HepG2 (cell line): ENCODE results near the gene NRSN2. TPM values are rescaled to one million over a fixed set of nuclear protein-coding genes. Genes with fewer than 3 reads are reported as not detected.

Source experiments
- DNMT3B ChIP-seq: conservative IDR thresholded peaks from 2 replicates; pipeline ENCODE4 v1.6.1; 2016; ENCODE audit warnings: missing biosample characterization, control low read depth
- ETV6 ChIP-seq: sonication (generic); formaldehyde crosslinking; conservative IDR thresholded peaks from 2 replicates; pipeline ENCODE4 v1.4.0; 2020; ENCODE audit warnings: missing genetic modification reagents
- NAIF1 ChIP-seq: sonication (generic); formaldehyde crosslinking; IDR thresholded peaks from 2 replicates; pipeline ENCODE4 v1.5.0; 2020; ENCODE audit warnings: mild to moderate bottlenecking, missing genetic modification reagents, borderline replicate concordance
- SIN3A ChIP-seq: IDR thresholded peaks from 2 replicates; pipeline ENCODE4 v1.6.1; 2011; ENCODE audit warnings: low read depth, mild to moderate bottlenecking, control low read depth, low read length, borderline replicate concordance
- SSRP1 ChIP-seq: IDR thresholded peaks from 2 replicates; pipeline ENCODE4 v1.6.1; 2016; ENCODE audit warnings: control low read depth
- THAP11 ChIP-seq: IDR thresholded peaks from 2 replicates; pipeline ENCODE4 v1.6.1; 2016; ENCODE audit warnings: missing biosample characterization, missing genetic modification reagents
- ZNF101 ChIP-seq: sonication (generic); formaldehyde crosslinking; IDR thresholded peaks from 2 replicates; pipeline ENCODE4 v1.4.0; 2020; ENCODE audit warnings: mild to moderate bottlenecking, low read depth, missing genetic modification reagents, borderline replicate concordance
- ZNF124 ChIP-seq: sonication (generic); formaldehyde crosslinking; IDR thresholded peaks from 2 replicates; pipeline ENCODE4 v1.4.0; 2020; ENCODE audit warnings: missing genetic modification reagents
- ZNF3 ChIP-seq: IDR thresholded peaks from 2 replicates; pipeline ENCODE4 v1.7.0; 2017; ENCODE audit warnings: inconsistent platforms
- ZNF460 ChIP-seq: sonication (generic); formaldehyde crosslinking; IDR thresholded peaks from 2 replicates; pipeline ENCODE4 v1.5.1; 2020; ENCODE audit warnings: missing genetic modification reagents, mild to moderate bottlenecking, borderline replicate concordance
- ZNF552 ChIP-seq: sonication (generic); formaldehyde crosslinking; IDR thresholded peaks from 2 replicates; pipeline ENCODE4 v1.9.0; 2022; ENCODE audit warnings: missing genetic modification reagents, mild to moderate bottlenecking, borderline replicate concordance
- ZNF607 ChIP-seq: sonication (generic); formaldehyde crosslinking; IDR thresholded peaks from 2 replicates; pipeline ENCODE4 v1.5.1; 2020; ENCODE audit warnings: missing genetic modification reagents, mild to moderate bottlenecking, borderline replicate concordance
- polyA plus RNA-seq, 8 experiments: library from polyadenylated mRNA; depleted of rRNA in 3 of 8; stranded (reverse) in 7 of 8; unstranded in 1 of 8; fragments of >200 nt; fragmentation: Illumina TruSeq in 4 of 8; extraction: Trizol in 4 of 8; gene quantifications; 2 replicates each; pipeline versions ENCODE4 v1.2.1 to v1.2.3, GENCODE V29; 2011 to 2016; ENCODE audit warnings: low read depth in 4 of 8, missing spikeins in 1 of 8, mixed read lengths in 1 of 8; ENCODE audit not compliant: insufficient read depth in 1 of 8
- total RNA-seq, 5 experiments: library from RNA; depleted of rRNA; stranded (reverse); fragments of >200 nt; fragmentation: Illumina TruSeq; extraction: Trizol; gene quantifications; 2 replicates each; pipeline ENCODE4 v1.2.3, GENCODE V29; 2016; ENCODE audit warnings: low read depth in 1 of 5
- TF ChIP-seq, protein P1 (sequence below): sonication (generic); formaldehyde crosslinking; IDR thresholded peaks from 2 replicates; pipeline ENCODE4 v1.8.1; 2023; ENCODE audit warnings: missing genetic modification reagents, inconsistent platforms, borderline replicate concordance
- TF ChIP-seq, protein P2 (sequence below), 2 experiments: fragments of 450-650 bp in 1 of 2; sonication (generic) in 1 of 2; formaldehyde crosslinking in 1 of 2; IDR thresholded peaks; 2 replicates each; pipeline versions ENCODE4 v1.6.1 to v1.8.0; 2016 to 2022; ENCODE audit warnings: antibody characterized with exemption in 1 of 2, mild to moderate bottlenecking in 1 of 2, missing genetic modification reagents in 1 of 2
- TF ChIP-seq, protein P3 (sequence below): sonication (generic); formaldehyde crosslinking; IDR thresholded peaks from 2 replicates; pipeline ENCODE4 v1.8.1; 2022; ENCODE audit warnings: low read depth, mild to moderate bottlenecking, missing genetic modification reagents

The NRSN2 gene
- total and polyA plus RNA-seq, 2 of the 13 experiments (the other 11 are each of a cell fraction or from before 2014, with no cell fraction given): 32.3 to 49.4 TPM

DNA sequence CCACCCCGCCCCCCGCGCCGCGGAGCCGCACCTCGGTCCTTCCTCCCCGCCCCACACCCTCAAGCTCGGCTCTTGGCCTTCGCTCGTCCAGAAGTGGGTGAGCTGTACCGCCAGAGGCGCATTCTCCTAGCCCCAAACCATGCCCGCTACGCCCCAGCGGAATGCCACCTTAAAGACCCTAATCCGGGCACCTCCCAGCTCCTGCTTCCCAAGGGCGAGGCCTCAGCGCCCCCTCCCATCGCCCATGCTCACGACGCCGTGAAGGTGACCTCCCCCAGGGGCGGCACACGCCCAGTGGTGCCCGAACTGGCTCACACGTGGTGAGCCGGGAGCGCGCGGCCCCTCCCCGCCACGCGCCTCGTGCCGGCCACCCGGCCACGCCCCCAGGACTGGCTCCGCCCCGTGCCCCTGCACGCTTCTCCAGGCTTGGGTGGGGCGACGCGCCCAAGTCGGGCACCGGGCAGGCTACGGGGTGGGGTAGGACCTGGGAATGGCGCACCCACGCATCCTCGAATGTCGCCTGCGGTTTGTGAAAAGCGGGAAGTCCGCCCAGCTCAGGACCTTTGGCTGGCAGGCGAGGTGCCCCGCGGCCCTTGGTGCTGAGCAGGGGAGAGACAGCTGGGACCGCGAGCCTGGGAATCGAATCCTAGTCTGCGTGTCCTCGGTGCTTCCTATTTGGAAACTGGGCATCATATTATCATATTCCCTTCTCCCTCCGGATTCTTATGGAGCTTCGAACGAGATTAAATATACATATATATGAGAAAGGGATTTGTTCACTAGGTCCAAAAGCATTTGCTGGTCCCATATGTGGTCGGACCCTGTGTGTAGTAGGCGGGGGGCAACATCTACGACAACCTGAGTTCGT is 22.5 kb upstream of the NRSN2 start (continued):
- TF ChIP-seq, protein P1, sequence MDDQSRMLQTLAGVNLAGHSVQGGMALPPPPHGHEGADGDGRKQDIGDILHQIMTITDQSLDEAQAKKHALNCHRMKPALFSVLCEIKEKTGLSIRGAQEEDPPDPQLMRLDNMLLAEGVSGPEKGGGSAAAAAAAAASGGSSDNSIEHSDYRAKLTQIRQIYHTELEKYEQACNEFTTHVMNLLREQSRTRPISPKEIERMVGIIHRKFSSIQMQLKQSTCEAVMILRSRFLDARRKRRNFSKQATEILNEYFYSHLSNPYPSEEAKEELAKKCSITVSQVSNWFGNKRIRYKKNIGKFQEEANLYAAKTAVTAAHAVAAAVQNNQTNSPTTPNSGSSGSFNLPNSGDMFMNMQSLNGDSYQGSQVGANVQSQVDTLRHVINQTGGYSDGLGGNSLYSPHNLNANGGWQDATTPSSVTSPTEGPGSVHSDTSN (CRISPR knock-in tag): peak; percentile 65; the same call in 1 of the 2 replicates
- TF ChIP-seq ZNF607 (CRISPR knock-in tag): peak; percentile 97
- TF ChIP-seq DNMT3B: peak; percentile 55; the same call in 1 of the 2 replicates
- TF ChIP-seq THAP11 (CRISPR knock-in tag): peak; percentile 83
- TF ChIP-seq, protein P2, sequence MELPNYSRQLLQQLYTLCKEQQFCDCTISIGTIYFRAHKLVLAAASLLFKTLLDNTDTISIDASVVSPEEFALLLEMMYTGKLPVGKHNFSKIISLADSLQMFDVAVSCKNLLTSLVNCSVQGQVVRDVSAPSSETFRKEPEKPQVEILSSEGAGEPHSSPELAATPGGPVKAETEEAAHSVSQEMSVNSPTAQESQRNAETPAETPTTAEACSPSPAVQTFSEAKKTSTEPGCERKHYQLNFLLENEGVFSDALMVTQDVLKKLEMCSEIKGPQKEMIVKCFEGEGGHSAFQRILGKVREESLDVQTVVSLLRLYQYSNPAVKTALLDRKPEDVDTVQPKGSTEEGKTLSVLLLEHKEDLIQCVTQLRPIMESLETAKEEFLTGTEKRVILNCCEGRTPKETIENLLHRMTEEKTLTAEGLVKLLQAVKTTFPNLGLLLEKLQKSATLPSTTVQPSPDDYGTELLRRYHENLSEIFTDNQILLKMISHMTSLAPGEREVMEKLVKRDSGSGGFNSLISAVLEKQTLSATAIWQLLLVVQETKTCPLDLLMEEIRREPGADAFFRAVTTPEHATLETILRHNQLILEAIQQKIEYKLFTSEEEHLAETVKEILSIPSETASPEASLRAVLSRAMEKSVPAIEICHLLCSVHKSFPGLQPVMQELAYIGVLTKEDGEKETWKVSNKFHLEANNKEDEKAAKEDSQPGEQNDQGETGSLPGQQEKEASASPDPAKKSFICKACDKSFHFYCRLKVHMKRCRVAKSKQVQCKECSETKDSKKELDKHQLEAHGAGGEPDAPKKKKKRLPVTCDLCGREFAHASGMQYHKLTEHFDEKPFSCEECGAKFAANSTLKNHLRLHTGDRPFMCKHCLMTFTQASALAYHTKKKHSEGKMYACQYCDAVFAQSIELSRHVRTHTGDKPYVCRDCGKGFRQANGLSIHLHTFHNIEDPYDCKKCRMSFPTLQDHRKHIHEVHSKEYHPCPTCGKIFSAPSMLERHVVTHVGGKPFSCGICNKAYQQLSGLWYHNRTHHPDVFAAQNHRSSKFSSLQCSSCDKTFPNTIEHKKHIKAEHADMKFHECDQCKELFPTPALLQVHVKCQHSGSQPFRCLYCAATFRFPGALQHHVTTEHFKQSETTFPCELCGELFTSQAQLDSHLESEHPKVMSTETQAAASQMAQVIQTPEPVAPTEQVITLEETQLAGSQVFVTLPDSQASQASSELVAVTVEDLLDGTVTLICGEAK (IDR thresholded peaks at IDR 0.05): no peak
- TF ChIP-seq, protein P2 (CRISPR knock-in tag; IDR thresholded peaks at IDR 0.05): peak; percentile 93
- TF ChIP-seq SSRP1: peak; percentile 85; the same call in 1 of the 2 replicates
- peak; percentile 94 for TF ChIP-seq ZNF552
- peak; percentile 97 for TF ChIP-seq ETV6 (CRISPR knock-in tag)
- TF ChIP-seq, protein P3, sequence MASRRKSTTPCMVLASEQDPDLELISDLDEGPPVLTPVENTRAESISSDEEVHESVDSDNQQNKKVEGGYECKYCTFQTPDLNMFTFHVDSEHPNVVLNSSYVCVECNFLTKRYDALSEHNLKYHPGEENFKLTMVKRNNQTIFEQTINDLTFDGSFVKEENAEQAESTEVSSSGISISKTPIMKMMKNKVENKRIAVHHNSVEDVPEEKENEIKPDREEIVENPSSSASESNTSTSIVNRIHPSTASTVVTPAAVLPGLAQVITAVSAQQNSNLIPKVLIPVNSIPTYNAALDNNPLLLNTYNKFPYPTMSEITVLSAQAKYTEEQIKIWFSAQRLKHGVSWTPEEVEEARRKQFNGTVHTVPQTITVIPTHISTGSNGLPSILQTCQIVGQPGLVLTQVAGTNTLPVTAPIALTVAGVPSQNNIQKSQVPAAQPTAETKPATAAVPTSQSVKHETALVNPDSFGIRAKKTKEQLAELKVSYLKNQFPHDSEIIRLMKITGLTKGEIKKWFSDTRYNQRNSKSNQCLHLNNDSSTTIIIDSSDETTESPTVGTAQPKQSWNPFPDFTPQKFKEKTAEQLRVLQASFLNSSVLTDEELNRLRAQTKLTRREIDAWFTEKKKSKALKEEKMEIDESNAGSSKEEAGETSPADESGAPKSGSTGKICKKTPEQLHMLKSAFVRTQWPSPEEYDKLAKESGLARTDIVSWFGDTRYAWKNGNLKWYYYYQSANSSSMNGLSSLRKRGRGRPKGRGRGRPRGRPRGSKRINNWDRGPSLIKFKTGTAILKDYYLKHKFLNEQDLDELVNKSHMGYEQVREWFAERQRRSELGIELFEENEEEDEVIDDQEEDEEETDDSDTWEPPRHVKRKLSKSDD (CRISPR knock-in tag): peak; percentile 95
- 0 out of 2 replicates have a peak, but pooled peaks have one; percentile 24 for TF ChIP-seq ZNF3 (CRISPR knock-in tag)
- TF ChIP-seq ZNF460 (CRISPR knock-in tag): no peak; the same call in 1 of the 2 replicates
- TF ChIP-seq ZNF124 (CRISPR knock-in tag): peak; percentile 72
- peak; percentile 78; the same call in 1 of the 2 replicates for TF ChIP-seq SIN3A
- TF ChIP-seq ZNF101: peak; percentile 97; the same call in 1 of the 2 replicates
- peak; percentile 93; the same call in 1 of the 2 replicates for TF ChIP-seq NAIF1 (CRISPR knock-in tag)
